Activated CD8-positive, alpha-beta T cell treated with anti-CD3 and anti-CD28 coated beads for 36 hours (primary cell): ENCODE results near the gene RIMS1. TPM values are rescaled to one million over a fixed set of nuclear protein-coding genes. Genes with fewer than 3 reads are reported as not detected.

Experiments used
- ATAC-seq: fragments of 200-7000 bp; cut with Tn5 transposase; one replicate; pipeline ENCODE4 v1.10.0; 2021; ENCODE audit warnings: mild to moderate bottlenecking, moderate library complexity
- CTCF ChIA-PET: fragments of 350-600 bp; sonication (Branson Sonifier 250); formaldehyde crosslinking; loops from one replicate; lab custom pipeline; 2021; ENCODE audit warnings: antibody characterized with exemption; lab: Charles Lee
- POLR2A ChIA-PET: fragments of 350-600 bp; sonication (Branson Sonifier 250); formaldehyde crosslinking; loops from one replicate; lab custom pipeline; 2021; ENCODE audit warnings: antibody characterized with exemption; lab: Charles Lee
- DNase-seq: peaks from one replicate; pipeline ENCODE4 v3.0.0-alpha.2; 2020
- H3K27ac Mint-ChIP-seq: one replicate; pipeline ENCODE4 v1.8.0; 2021; ENCODE audit warnings: mild to moderate bottlenecking, mixed read lengths
- H3K27me3 Mint-ChIP-seq: one replicate; pipeline ENCODE4 v1.8.0; 2021; ENCODE audit warnings: mixed read lengths
- H3K36me3 Mint-ChIP-seq: one replicate; pipeline ENCODE4 v1.8.0; 2021; ENCODE audit warnings: low read depth, mixed read lengths
- H3K4me1 Mint-ChIP-seq: one replicate; pipeline ENCODE4 v1.8.0; 2021; ENCODE audit warnings: low read depth, mixed read lengths
- H3K4me3 Mint-ChIP-seq: one replicate; pipeline ENCODE4 v1.8.0; 2021; ENCODE audit warnings: mild to moderate bottlenecking, moderate library complexity, mixed read lengths
- H3K9me3 Mint-ChIP-seq: one replicate; pipeline ENCODE4 v1.8.0; 2021; ENCODE audit warnings: mixed read lengths
- intact Hi-C: fragments of 100-400 bp; cut with micrococcal nuclease; formaldehyde crosslinking; loops from one replicate; pipeline ENCODE4 v1.10.0; 2022
- total RNA-seq, 2 experiments: library from RNA; stranded (reverse); gene quantifications; one replicate each; pipeline ENCODE4 v1.2.3, GENCODE V29; 2021
- TF ChIP-seq, protein P1 (sequence below): fragments of 200-600 bp; IDR thresholded peaks from one replicate; pipeline ENCODE4 v1.8.0; 2022; ENCODE audit warnings: antibody characterized with exemption, mild to moderate bottlenecking

Gene RIMS1
- total RNA-seq, 2 experiments from 2014 or later = not detected

GRCh38 chr6:72290620-72291019, 404.3 kb downstream of the RIMS1 start:
- ChIA-PET CTCF (no interaction called here), POLR2A (no interaction called here)
- Mint-ChIP-seq H3K4me3 (no peak overlapping the region), H3K4me1 (no peaks in the 10 kb centered on the region), H3K36me3 (no peaks in the 10 kb centered on the region), H3K27ac (no peak overlapping the region), H3K27me3 (no peaks in the 10 kb centered on the region), H3K9me3 (no peaks in the 10 kb centered on the region)
- ATAC-seq (no peak), DNase-seq (no peak)
- TF ChIP-seq, protein P1, sequence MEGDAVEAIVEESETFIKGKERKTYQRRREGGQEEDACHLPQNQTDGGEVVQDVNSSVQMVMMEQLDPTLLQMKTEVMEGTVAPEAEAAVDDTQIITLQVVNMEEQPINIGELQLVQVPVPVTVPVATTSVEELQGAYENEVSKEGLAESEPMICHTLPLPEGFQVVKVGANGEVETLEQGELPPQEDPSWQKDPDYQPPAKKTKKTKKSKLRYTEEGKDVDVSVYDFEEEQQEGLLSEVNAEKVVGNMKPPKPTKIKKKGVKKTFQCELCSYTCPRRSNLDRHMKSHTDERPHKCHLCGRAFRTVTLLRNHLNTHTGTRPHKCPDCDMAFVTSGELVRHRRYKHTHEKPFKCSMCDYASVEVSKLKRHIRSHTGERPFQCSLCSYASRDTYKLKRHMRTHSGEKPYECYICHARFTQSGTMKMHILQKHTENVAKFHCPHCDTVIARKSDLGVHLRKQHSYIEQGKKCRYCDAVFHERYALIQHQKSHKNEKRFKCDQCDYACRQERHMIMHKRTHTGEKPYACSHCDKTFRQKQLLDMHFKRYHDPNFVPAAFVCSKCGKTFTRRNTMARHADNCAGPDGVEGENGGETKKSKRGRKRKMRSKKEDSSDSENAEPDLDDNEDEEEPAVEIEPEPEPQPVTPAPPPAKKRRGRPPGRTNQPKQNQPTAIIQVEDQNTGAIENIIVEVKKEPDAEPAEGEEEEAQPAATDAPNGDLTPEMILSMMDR = no peak
- intact Hi-C loops = no loop called here

DNA sequence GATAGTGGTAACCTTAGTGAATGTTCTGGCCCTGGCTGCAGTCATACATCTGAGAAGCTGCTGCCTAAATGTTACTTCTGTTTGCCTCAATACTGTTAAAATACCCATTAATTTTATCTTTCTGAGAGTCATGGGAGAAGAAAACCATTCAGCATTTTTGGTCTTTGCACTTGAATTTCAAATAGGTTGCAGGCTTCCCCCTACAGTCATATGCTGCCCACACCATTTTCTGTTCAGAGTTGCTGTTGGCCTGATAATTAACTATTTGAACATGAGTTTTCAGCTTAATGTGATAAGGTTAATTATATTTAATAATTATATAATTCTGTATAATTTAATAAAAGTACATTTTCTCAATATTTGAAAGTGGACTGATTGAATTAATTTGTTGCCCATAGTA, 410.0 kb downstream of the RIMS1 start:
- ATAC-seq (no peak), DNase-seq (no peak)
- Mint-ChIP-seq H3K27me3 (no peaks in the 10 kb centered on the region), H3K4me3 (no peak overlapping the region), H3K27ac (no peak overlapping the region), H3K4me1 (no peaks in the 10 kb centered on the region), H3K36me3 (no peaks in the 10 kb centered on the region), H3K9me3 (no peaks in the 10 kb centered on the region)
- TF ChIP-seq, protein P1 = no peak
- intact Hi-C loops = no loop called here
- POLR2A ChIA-PET = no interaction called here
- CTCF ChIA-PET = no interaction called here

- Mint-ChIP-seq H3K4me3 (no peak overlapping the region), H3K4me1 (no peaks in the 10 kb centered on the region), H3K27ac (no peak overlapping the region), H3K36me3 (no peaks in the 10 kb centered on the region), H3K9me3 (no peaks in the 10 kb centered on the region), H3K27me3 (no peaks in the 10 kb centered on the region)
- DNase-seq (no peak), ATAC-seq (no peak)
- POLR2A ChIA-PET = no interaction called here
- intact Hi-C loops = no loop called here
- CTCF ChIA-PET = no interaction called here
- TF ChIP-seq, protein P1 = no peak
Observed at GRCh38 chr6:72305971-72306370, 419.6 kb downstream of the RIMS1 start.

DNA sequence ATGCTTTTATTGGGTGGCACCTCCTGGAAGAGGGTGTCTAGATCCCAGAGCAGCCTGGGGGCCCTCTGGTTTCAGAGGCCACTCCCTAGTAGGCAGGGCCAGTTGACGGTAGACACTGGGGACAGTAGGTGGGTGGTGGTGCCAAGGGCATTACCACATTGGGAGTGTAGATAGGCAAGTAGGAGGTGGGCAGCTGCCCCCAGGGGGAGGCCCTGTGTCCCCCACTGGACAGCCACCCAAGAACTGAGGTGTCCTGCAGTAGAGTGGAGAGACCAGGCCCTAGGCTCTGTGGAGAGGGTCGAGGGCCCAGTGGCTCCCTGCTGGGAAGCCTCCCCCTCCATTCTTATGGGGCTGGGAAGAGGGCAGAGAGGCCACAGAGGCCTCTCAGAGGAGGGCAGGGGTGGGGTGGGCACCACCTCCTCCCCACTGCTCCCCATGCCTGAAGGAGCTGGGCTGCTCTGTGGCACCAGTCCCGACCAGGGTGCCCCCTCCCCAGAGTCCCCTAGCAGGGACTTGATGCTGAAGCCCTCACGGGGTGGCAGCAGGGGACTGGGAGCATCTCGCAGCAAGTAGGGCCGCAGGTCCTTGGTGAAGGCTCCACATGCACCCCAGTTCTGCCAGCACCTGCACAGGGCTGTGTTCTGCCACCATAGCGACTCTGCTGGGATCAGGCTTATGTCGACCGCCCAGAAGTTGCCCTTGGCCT, 430.5 kb downstream of the RIMS1 start:
- intact Hi-C loops = no loop called here
- H3K4me3 Mint-ChIP-seq = no peak overlapping the region
- POLR2A ChIA-PET = no interaction called here
- no peaks in the 10 kb centered on the region for H3K36me3 Mint-ChIP-seq
- TF ChIP-seq, protein P1 = no peak
- DNase-seq (no peak), ATAC-seq (no peak)
- H3K9me3 Mint-ChIP-seq = no peaks in the 10 kb centered on the region
- H3K27ac Mint-ChIP-seq = no peak overlapping the region
- H3K27me3 Mint-ChIP-seq = no peaks in the 10 kb centered on the region
- CTCF ChIA-PET = no interaction called here
- H3K4me1 Mint-ChIP-seq = no peaks in the 10 kb centered on the region

GRCh38 chr6:72321788-72322187, 435.4 kb downstream of the RIMS1 start:
- intact Hi-C loops = no loop called here
- Mint-ChIP-seq H3K27me3 (no peaks in the 10 kb centered on the region), H3K4me1 (no peaks in the 10 kb centered on the region), H3K9me3 (no peaks in the 10 kb centered on the region), H3K36me3 (no peaks in the 10 kb centered on the region), H3K27ac (no peak overlapping the region), H3K4me3 (no peak overlapping the region)
- ATAC-seq (no peak), DNase-seq (no peak)
- POLR2A ChIA-PET = no interaction called here
- CTCF ChIA-PET = no interaction called here
- TF ChIP-seq, protein P1 = no peak
